ENCODE measurements around the gene FOLR2. TPM values are rescaled to one million over a fixed set of nuclear protein-coding genes. Genes with fewer than 3 reads are reported as not detected.

The FOLR2 gene
- total and polyA plus RNA-seq, 2 experiments from 2014 or later = not detected

- TF ChIP-seq CTCF (conservative IDR thresholded peaks at IDR 0.05; ENCODE audit: low read depth in 2 of 2) = no peak
- no peak for TF ChIP-seq NANOG (IDR thresholded peaks at IDR 0.05; ENCODE audit: borderline replicate concordance)
- TF ChIP-seq CREB1 (CRISPR knock-in tag; IDR thresholded peaks at IDR 0.05; ENCODE audit: low read depth) = no peak
- no peak for TF ChIP-seq EZH2 (IDR thresholded peaks at IDR 0.05; ENCODE audit: low read depth, unreplicated experiment)
- TF ChIP-seq ZNF114 (CRISPR knock-in tag; IDR thresholded peaks at IDR 0.05) = no peak
- no peak for TF ChIP-seq REST (IDR thresholded peaks at IDR 0.05; ENCODE audit: unreplicated experiment)
- TF ChIP-seq ZNF331 (CRISPR knock-in tag; IDR thresholded peaks at IDR 0.05; ENCODE audit: low read depth) = no peak
- TF ChIP-seq POLR2AphosphoS5 (IDR thresholded peaks at IDR 0.05; ENCODE audit: low read depth) = no peak
Measured at GRCh38 chr11:72222106-72222891, 5.7 kb downstream of the FOLR2 start (continued).

- peak overlapping the region; percentile 97 for H3K4me3 ChIP-seq
- peaks cover 25% of the 10 kb centered on the region for H3K4me1 ChIP-seq (ENCODE audit: insufficient read depth)
- peaks cover 2% of the 10 kb centered on the region; the same call in 1 of the 2 replicates for H3F3A ChIP-seq (replicated peaks; ENCODE audit: low read depth)
- no peaks in the 10 kb centered on the region for H3K36me3 ChIP-seq (ENCODE audit: insufficient read depth)
- ATAC-seq (peak; percentile 74), DNase-seq (ENCODE audit: low spot score) (peak; percentile 99)
- H3K27ac Mint-ChIP-seq = peak overlapping the region; percentile 65; the same call in 1 of the 2 replicates
- peaks cover 20% of the 10 kb centered on the region for H3K79me2 ChIP-seq (replicated peaks; ENCODE audit: insufficient read depth)
- peak overlapping the region; percentile 73 for H3K4me3 Mint-ChIP-seq
- peaks cover 27% of the 10 kb centered on the region for H3K4me1 Mint-ChIP-seq
- peaks cover 20% of the 10 kb centered on the region for H3K27me3 Mint-ChIP-seq (ENCODE audit: insufficient read depth, low read depth, poor library complexity)
- peaks cover 16% of the 10 kb centered on the region; the same call in 1 of the 2 replicates for H3K27me3 ChIP-seq (ENCODE audit: insufficient read depth)
- H2AFZ ChIP-seq = peak overlapping the region; percentile 33; the same call in 1 of the 2 replicates
- H3K9me2 ChIP-seq (ENCODE audit: insufficient read depth) = no peaks in the 10 kb centered on the region
- peak overlapping the region; percentile 100 for H3K4me2 ChIP-seq
- TF ChIP-seq CTCF (conservative IDR thresholded peaks at IDR 0.05; ENCODE audit: low read depth in 2 of 2) (no peak), ZNF331 (CRISPR knock-in tag; IDR thresholded peaks at IDR 0.05; ENCODE audit: low read depth) (no peak), JUNB (IDR thresholded peaks at IDR 0.05; ENCODE audit: unreplicated experiment) (no peak), EZH2 (IDR thresholded peaks at IDR 0.05; ENCODE audit: low read depth, unreplicated experiment) (no peak), NANOG (IDR thresholded peaks at IDR 0.05; ENCODE audit: borderline replicate concordance) (no peak), ETS1 (IDR thresholded peaks at IDR 0.05) (no peak), ZNF114 (CRISPR knock-in tag; IDR thresholded peaks at IDR 0.05) (no peak), POLR2AphosphoS5 (IDR thresholded peaks at IDR 0.05; ENCODE audit: low read depth) (peak; percentile 52; the same call in 1 of the 2 replicates), CREB1 (CRISPR knock-in tag; IDR thresholded peaks at IDR 0.05; ENCODE audit: low read depth) (peak; percentile 51), REST (IDR thresholded peaks at IDR 0.05; ENCODE audit: unreplicated experiment) (no peak), EZH2phosphoT487 (IDR thresholded peaks at IDR 0.05; ENCODE audit: unreplicated experiment) (no peak)
- H3K9me3 Mint-ChIP-seq = no peaks in the 10 kb centered on the region
- H3K36me3 Mint-ChIP-seq (ENCODE audit: low read depth) = peaks cover under 1% of the 10 kb centered on the region; the same call in 2 of the 3 replicates
- H4K20me1 ChIP-seq (replicated peaks; ENCODE audit: insufficient read depth) = peaks cover 12% of the 10 kb centered on the region
- H3K27ac ChIP-seq (ENCODE audit: low read depth) = peak overlapping the region; percentile 91
Measured at GRCh38 chr11:72222907-72223614, 6.5 kb downstream of the FOLR2 start.

All from GM23338 (cell line).